UCSD-AML1 (cell line): ENCODE results near the gene FCHSD2.
"Not testable (repeated sequence)": the region's sequence is repeated elsewhere in the genome, so short reads cannot be mapped to it uniquely, and the experiment has no call there.

Experiments used
- DNase-seq: peaks from one replicate; lab custom pipeline; 2025; ENCODE audit not compliant: unreplicated experiment; lab: John Stamatoyannopoulos, UW

FCHSD2 gene

DNA sequence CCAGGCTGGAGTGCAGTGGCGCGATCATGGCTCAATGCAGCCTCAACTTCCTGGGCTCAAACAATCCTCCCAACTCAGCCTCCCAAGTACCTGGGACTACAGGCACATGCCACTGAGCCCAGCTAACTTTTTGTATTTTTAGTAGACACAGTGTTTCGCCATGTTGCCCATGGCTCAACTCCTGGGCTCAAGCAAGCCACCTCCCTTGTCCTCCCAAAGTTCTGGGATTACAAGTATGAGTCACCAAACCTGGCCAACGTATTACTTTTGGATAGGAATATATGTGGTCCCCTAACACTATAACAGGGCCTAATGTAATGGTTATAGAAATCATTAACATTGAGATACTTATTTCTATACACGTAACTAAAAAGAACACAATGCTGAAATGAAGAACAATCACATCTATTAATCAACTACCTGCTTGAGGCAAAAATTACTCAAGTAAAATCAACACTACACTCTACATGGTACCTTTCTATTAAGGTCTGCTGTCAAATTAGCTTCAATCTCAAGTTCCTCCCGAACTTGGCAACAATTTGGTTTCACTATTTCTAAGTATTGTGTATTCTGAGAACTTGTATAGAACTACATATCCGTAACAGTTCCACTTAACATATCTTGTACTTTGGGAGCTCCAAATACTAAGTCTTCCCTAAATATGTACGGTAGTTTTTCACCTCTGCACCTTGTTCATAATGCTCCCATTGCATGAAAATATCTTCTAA lies 124.9 kb downstream of the FCHSD2 start:
- no peak for DNase-seq

- DNase-seq: no peak
These were observed 129.1 kb downstream of the FCHSD2 start for GRCh38 chr11:73013021-73013420.

GRCh38 chr11:73012121-73012863 lies 129.8 kb downstream of the FCHSD2 start:
- DNase-seq: no peak

DNA sequence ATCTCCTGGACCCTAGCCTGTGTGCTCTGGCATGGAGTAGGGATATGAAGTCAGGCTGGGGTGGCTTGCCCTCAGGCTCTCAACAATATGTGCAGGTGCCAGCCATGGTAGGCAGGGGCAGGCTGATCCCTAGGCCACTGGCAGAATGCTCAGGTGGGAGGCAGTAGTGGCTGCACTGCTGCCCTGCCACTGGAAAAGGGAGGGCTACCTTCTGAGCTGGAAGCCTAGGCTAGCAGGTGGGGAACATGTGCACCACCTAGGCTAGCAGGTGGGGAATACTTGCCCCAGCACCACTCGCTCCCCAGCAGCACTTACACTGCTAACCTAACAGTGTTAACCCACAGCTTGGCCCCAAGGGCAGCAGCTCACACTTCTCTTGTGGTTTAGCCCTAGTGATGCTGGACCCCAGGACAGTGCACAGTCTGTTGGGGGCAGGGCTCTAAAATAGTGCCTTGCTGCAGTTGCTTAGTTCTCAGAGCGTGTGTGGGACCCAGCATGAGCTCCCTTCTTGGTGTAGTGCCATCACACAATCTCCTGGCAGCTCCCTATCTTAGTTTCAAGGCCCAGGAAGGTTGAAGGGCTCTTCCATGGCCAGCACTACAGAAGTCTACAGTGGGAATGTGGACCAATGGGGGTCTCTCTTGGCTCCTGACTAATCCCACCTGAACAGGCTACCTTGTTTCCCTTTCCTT lies 130.8 kb downstream of the FCHSD2 start:
- DNase-seq: no peak

- no peak for DNase-seq
These were observed 132.1 kb downstream of the FCHSD2 start for GRCh38 chr11:73009972-73010371.

DNA sequence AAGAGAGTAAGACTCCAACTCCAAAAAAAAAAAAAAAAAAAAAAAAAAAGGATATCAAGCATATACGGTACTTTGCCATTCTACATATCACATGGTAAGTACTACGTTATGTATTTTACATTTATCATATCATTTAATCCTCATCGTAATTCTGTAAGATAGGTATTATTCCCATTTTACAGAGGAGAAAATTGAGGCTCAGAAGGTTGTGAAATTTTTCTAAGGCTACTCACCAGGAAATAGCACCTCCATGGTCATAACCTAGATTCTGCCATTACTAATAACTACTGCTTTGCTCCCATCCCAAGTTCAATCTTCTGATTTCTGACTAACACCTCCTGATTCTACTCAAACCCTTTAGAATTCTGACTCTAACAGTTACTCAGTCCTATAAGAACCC lies 138.0 kb downstream of the FCHSD2 start:
- DNase-seq: no peak

- DNase-seq: no peak
These were observed 139.0 kb downstream of the FCHSD2 start for GRCh38 chr11:73003088-73003487.

- DNase-seq: no peak
These were observed 139.9 kb downstream of the FCHSD2 start for GRCh38 chr11:73002214-73002613.

DNA sequence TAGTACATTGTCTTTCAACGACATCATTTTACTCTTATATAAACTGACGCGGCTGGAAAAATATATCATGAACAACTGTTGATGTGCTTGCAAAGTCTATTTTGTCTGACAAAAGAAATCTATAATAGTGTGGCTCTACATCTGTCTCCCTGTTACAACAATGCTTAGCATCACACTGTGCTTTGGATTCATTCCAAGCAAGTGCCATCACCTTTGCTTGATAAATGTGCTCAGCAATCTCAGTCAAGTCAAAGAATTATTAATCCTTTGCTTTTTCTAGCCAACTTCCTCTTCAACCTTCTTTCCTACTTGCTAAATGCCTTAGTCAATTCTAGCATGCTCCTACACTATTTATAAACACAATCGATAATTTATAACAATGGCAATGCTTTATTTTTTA lies 140.5 kb downstream of the FCHSD2 start:
- DNase-seq: no peak

DNA sequence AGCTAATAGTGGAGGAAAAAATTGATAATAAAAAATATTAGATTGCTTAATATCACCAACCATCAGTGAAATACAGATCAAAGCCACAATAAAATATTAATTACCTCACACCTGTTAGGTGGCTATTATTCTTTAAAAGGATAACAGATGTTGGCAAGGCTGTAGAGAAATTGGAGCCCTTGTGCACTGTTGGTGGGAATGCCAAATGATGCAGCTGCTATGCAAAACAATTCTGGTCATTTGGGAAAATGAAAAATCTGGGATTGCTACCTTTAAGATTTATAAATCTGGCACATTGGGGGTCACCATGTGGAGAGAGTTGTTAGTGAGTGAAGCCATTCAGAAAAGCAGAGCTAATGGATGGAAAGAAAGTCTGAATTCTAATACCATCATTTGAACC lies 143.4 kb downstream of the FCHSD2 start:
- DNase-seq: no peak

- DNase-seq: no peak
These were observed 145.2 kb downstream of the FCHSD2 start for GRCh38 chr11:72996959-72997358.

GRCh38 chr11:72989727-72990126 lies 152.4 kb downstream of the FCHSD2 start:
- no peak for DNase-seq

DNA sequence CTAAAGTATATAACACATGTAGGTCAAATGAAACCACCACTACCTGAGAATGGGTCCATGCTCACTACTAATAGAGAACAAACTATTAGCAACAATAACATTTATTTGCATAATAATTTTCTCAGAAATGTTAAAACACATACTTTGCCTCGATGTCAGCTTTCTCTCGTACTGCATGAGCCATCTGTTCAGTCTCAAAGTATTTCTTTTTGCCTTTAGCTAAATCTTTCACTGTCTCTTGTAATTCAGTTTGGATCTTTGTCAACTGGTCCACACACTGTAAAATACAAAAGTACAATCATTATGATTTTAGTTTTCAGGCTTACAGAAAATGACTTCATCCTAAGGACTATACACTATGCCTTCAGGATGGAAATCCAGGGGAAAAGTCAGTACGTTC lies 153.3 kb downstream of the FCHSD2 start:
- DNase-seq: no peak

DNA sequence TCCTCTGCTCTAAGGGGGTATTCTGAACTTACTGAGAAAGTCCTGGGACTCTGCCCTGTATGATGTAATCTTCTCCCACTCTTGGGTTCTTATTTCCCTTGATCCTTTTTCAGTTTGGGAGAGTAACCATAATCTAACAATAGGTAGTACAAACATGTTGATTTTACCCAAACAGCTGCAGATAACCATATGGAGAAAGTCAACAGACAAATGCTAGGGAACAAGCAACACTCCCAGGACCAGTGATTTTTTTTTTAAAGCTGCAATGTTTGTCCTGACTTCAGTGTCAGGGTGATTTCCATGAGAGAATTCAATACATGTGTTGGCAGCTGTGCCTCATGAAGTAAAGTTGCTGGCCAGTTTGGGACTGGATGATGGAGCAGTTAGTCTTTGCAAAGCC lies 156.5 kb downstream of the FCHSD2 start:
- no peak for DNase-seq

GRCh38 chr11:72984453-72985077 lies 157.6 kb downstream of the FCHSD2 start:
- no peak for DNase-seq

- no peak for DNase-seq
These were observed 158.6 kb downstream of the FCHSD2 start for GRCh38 chr11:72983560-72983959.

GRCh38 chr11:72981971-72982685 lies 160.0 kb downstream of the FCHSD2 start:
- no peak for DNase-seq

DNA sequence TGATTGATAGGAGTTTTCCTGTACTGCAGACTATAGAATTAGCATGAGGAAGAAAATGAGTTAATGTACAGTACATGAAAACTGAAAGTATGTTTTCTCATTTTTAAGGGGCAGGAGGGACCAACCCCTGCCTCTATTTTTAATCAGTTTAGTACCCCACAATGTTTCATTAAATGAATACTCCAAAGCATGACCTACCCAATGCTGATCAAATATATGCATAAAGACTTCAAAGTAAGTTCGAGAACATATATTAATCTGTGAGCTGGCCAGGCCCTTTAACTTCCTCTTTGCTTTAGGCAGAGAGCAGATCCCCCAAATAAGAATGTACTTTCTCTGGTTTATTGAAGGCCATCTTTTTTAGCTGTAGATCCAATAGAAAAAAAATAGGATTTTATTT lies 161.0 kb downstream of the FCHSD2 start:
- DNase-seq: no peak

- DNase-seq: not testable (repeated sequence)
These were observed 164.3 kb downstream of the FCHSD2 start for GRCh38 chr11:72977782-72978181.

DNA sequence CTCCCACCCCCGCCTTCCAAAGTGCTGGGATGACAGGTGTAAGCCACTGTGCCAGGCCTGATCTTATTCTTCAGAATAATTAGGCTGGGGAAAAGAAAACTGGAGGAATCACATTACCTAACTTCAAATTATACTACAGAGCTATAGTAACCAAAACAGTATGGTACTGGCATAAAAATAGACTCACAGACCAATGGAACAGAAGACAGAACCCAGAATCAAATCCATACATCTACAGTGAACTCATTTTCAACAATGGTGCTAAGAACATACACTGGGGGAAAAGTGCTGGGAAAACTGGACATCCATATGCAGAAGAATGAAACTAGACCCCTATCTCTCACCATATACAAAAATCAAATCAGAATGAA lies 165.6 kb downstream of the FCHSD2 start:
- not testable (repeated sequence) for DNase-seq
